ENCODE measurements around the gene EHMT1.

The EHMT1 gene

GRCh38 chr9:137832191-137832700 lies 213.4 kb downstream of the EHMT1 start:
- no peak for DNase-seq

- no peak for DNase-seq
These were observed 214.2 kb downstream of the EHMT1 start for GRCh38 chr9:137832830-137833590.

GRCh38 chr9:137833721-137834613 lies 215.2 kb downstream of the EHMT1 start:
- DNase-seq = no peak

GRCh38 chr9:137834846-137835546 lies 216.2 kb downstream of the EHMT1 start:
- no peak for DNase-seq

GRCh38 chr9:137836151-137836830 lies 217.5 kb downstream of the EHMT1 start:
- no peak for DNase-seq

- no peak for DNase-seq
These were observed 218.0 kb downstream of the EHMT1 start for GRCh38 chr9:137836831-137837241.

- no peak for DNase-seq
These were observed 218.8 kb downstream of the EHMT1 start for GRCh38 chr9:137837345-137838278.

- no peak for DNase-seq
These were observed 219.8 kb downstream of the EHMT1 start for GRCh38 chr9:137838576-137838975.

- DNase-seq = no peak
These were observed 224.6 kb downstream of the EHMT1 start for GRCh38 chr9:137843355-137843754.

GRCh38 chr9:137851516-137852267 lies 232.9 kb downstream of the EHMT1 start:
- no peak for DNase-seq

- no peak for DNase-seq
These were observed 234.7 kb downstream of the EHMT1 start for GRCh38 chr9:137853392-137853995.

GRCh38 chr9:137860361-137860760 lies 241.6 kb downstream of the EHMT1 start:
- DNase-seq = no peak

- DNase-seq = no peak
These were observed 246.9 kb downstream of the EHMT1 start for GRCh38 chr9:137865581-137866145.

- DNase-seq = no peak
These were observed 247.7 kb downstream of the EHMT1 start for GRCh38 chr9:137866226-137867141.

- no peak for DNase-seq
These were observed 251.6 kb downstream of the EHMT1 start for GRCh38 chr9:137870432-137870831.

- no peak for DNase-seq
These were observed 253.5 kb downstream of the EHMT1 start for GRCh38 chr9:137872296-137872695.

GRCh38 chr9:137873408-137873807 lies 254.6 kb downstream of the EHMT1 start:
- DNase-seq = no peak

GRCh38 chr9:137873858-137874362 lies 255.1 kb downstream of the EHMT1 start:
- DNase-seq = no peak
